Measurements from ENCODE around the gene MACROH2A2. TPM values are rescaled to one million over a fixed set of nuclear protein-coding genes. Genes with fewer than 3 reads are reported as not detected.

MACROH2A2 gene
- total RNA-seq, 1 experiment from 2014 or later: 11.3 TPM

DNA sequence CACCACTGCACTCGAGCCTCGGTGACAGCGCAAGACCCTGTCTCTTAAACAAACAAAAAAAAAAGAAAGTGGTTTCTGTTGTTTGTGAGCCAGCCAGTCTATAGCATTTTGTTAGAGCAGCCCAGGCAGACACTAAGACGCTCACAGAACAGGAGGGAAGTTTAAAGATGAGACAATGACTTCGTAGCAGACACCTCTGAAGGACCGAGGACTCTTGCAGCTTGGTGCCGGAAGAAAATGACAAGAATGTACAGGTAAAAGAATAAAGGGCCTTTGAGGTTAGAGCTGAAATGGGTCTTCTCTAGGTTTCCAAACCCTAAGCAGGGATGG is 39.7 kb downstream of the MACROH2A2 start:
- H3K56ac ChIP-seq (ENCODE audit: insufficient read length, low read depth, low read length): no peak overlapping the region

More for the DNA sequence above, 39.7 kb downstream of the MACROH2A2 start:
- H3K4me1 Mint-ChIP-seq: peaks cover 3 to 6% of the 10 kb centered on the region in 2 experiments; a peak in 2 of 4 replicates
- H4K8ac ChIP-seq (replicated peaks; ENCODE audit: insufficient read length, low read depth, low read length): no peak overlapping the region
- TF ChIP-seq, protein P1, sequence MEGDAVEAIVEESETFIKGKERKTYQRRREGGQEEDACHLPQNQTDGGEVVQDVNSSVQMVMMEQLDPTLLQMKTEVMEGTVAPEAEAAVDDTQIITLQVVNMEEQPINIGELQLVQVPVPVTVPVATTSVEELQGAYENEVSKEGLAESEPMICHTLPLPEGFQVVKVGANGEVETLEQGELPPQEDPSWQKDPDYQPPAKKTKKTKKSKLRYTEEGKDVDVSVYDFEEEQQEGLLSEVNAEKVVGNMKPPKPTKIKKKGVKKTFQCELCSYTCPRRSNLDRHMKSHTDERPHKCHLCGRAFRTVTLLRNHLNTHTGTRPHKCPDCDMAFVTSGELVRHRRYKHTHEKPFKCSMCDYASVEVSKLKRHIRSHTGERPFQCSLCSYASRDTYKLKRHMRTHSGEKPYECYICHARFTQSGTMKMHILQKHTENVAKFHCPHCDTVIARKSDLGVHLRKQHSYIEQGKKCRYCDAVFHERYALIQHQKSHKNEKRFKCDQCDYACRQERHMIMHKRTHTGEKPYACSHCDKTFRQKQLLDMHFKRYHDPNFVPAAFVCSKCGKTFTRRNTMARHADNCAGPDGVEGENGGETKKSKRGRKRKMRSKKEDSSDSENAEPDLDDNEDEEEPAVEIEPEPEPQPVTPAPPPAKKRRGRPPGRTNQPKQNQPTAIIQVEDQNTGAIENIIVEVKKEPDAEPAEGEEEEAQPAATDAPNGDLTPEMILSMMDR (conservative IDR thresholded peaks at IDR 0.05): no peak
- H2AK5ac ChIP-seq (ENCODE audit: insufficient read length, low read length): no peak overlapping the region
- H2BK20ac ChIP-seq (ENCODE audit: low read depth, low read length, poor library complexity, severe bottlenecking): no peak overlapping the region
- no peak overlapping the region for H2BK12ac ChIP-seq (ENCODE audit: insufficient read length, low read depth, low read length)
- H3K14ac ChIP-seq (ENCODE audit: insufficient read depth, low read length): no peak overlapping the region
- H2BK5ac ChIP-seq (ENCODE audit: insufficient read length, low read length): no peak overlapping the region
- no peak for DNase-seq
- peaks cover 0 to 38% (median 8%) of the 10 kb centered on the region in 3 experiments; a peak in 3 of 7 replicates for H3K36me3 Mint-ChIP-seq (ENCODE audit: insufficient read depth in 1 of 3, low read depth in 3 of 3)
- H3K27me3 Mint-ChIP-seq (ENCODE audit: low read depth): no peaks in the 10 kb centered on the region
- H3T11ph ChIP-seq (ENCODE audit: low read length): no peak overlapping the region
- no peak overlapping the region for H3K18ac ChIP-seq (ENCODE audit: insufficient read length, low read depth, low read length)
- no peak overlapping the region for H4K91ac ChIP-seq (ENCODE audit: insufficient read length, low read depth, low read length)
- 0 out of 2 replicates have a peak, but pooled peaks cover 3% of the 10 kb centered on the region for H3K4me1 ChIP-seq (ENCODE audit: insufficient read depth, low read length)
- H3K27ac Mint-ChIP-seq: no peak overlapping the region
- no peak overlapping the region for H2AFZ ChIP-seq (ENCODE audit: low read length)
- no peak overlapping the region for H2BK15ac ChIP-seq (ENCODE audit: low read depth, low read length)
- no peaks in the 10 kb centered on the region for H4K20me1 ChIP-seq (ENCODE audit: control insufficient read depth, insufficient read depth, insufficient read length)
- H3K9me3 Mint-ChIP-seq: no peaks in the 10 kb centered on the region
- no peak overlapping the region for H3K4me2 ChIP-seq (ENCODE audit: insufficient read depth, insufficient read length, low read length)
- H3K9me3 ChIP-seq (ENCODE audit: control insufficient read depth, low read depth, low read length): no peaks in the 10 kb centered on the region
- H3K79me2 ChIP-seq (ENCODE audit: insufficient read depth, low read length): no peaks in the 10 kb centered on the region
- H3K27ac ChIP-seq (ENCODE audit: insufficient read length, low read depth, low read length): no peak overlapping the region
- no peak overlapping the region for H4K5ac ChIP-seq (ENCODE audit: insufficient read length, low read depth, low read length)
- H3K79me1 ChIP-seq (ENCODE audit: insufficient read depth, low read depth, low read length, poor library complexity, severe bottlenecking): no peaks in the 10 kb centered on the region
- no peak overlapping the region for H3K23ac ChIP-seq (ENCODE audit: insufficient read length, low read depth, low read length)
- no peaks in the 10 kb centered on the region for H3K27me3 ChIP-seq (ENCODE audit: insufficient read depth, low read length)
- H3K9ac ChIP-seq (ENCODE audit: extremely low read depth, insufficient read length, low read length): no peak overlapping the region
- no peaks in the 10 kb centered on the region for H3K23me2 ChIP-seq (ENCODE audit: insufficient read length, low read depth, low read length, poor library complexity, severe bottlenecking)
- no peak overlapping the region for H3K4me3 Mint-ChIP-seq
- no peak overlapping the region for H3K4ac ChIP-seq (ENCODE audit: low read depth, low read length)
- H2BK120ac ChIP-seq (ENCODE audit: low read depth, low read length, poor library complexity, severe bottlenecking): no peak overlapping the region
- no CpG with 5 or more reads among the region's 7 CpGs for WGBS (ENCODE audit: extremely low coverage, insufficient read length, low lambda C conversion rate)

Measured in H9 (cell line).